DND-41 (cell line): ENCODE results near the gene ACADVL.

ENCODE experiments used
- ATAC-seq: fragments of 200-7000 bp; cut with Tn5 transposase; 3 replicates; pipeline ENCODE4 v1.9.1; 2021; ENCODE audit warnings: low read depth; ENCODE audit not compliant: insufficient read depth
- DNase-seq: peaks from one replicate; pipeline ENCODE4 v3.0.0-alpha.2; 2020
- H2AFZ ChIP-seq: 2 replicates; pipeline ENCODE4 v1.6.0; 2012; ENCODE audit warnings: low read depth, low read length
- H3K27ac ChIP-seq: 2 replicates; pipeline ENCODE4 v1.5.1; 2012; ENCODE audit warnings: low read length, inconsistent platforms
- H3K27me3 ChIP-seq: fragments of 200-600 bp; sonication (generic); 2 replicates; pipeline ENCODE4 v1.6.0; 2012; ENCODE audit warnings: low read length, mild to moderate bottlenecking, inconsistent platforms; ENCODE audit not compliant: insufficient read depth, poor library complexity
- H3K36me3 ChIP-seq: 2 replicates; pipeline ENCODE4 v1.5.1; 2012; ENCODE audit warnings: low read length, inconsistent platforms; ENCODE audit not compliant: insufficient read depth
- H3K4me1 ChIP-seq: 2 replicates; pipeline ENCODE4 v1.5.1; 2012; ENCODE audit warnings: mild to moderate bottlenecking, low read length; ENCODE audit not compliant: insufficient read depth
- H3K4me2 ChIP-seq: 2 replicates; pipeline ENCODE4 v1.6.0; 2012; ENCODE audit warnings: mild to moderate bottlenecking, moderate library complexity, low read length, inconsistent platforms; ENCODE audit not compliant: insufficient read depth
- H3K4me3 ChIP-seq, 2 experiments: fragments of 200-600 bp in 1 of 2; shearing (Covaris generic) in 1 of 2; 2 replicates each; pipeline ENCODE4 v1.5.1; 2012 to 2016; ENCODE audit warnings: inconsistent platforms in 2 of 2, low read length in 2 of 2, mild to moderate bottlenecking in 2 of 2, low read depth in 1 of 2, moderate library complexity in 1 of 2
- H3K79me2 ChIP-seq: 2 replicates; pipeline ENCODE4 v1.6.0; 2012; ENCODE audit warnings: low read length, inconsistent platforms; ENCODE audit not compliant: insufficient read depth
- H3K9ac ChIP-seq: 2 replicates; pipeline ENCODE4 v1.6.0; 2012; ENCODE audit warnings: low read depth, mild to moderate bottlenecking, inconsistent platforms, low read length, moderate library complexity
- H3K9me3 ChIP-seq: 2 replicates; pipeline ENCODE4 v1.5.1; 2012; ENCODE audit warnings: low read length, moderate library complexity, mild to moderate bottlenecking, inconsistent platforms; ENCODE audit not compliant: insufficient read depth, severe bottlenecking
- H4K20me1 ChIP-seq: 2 replicates; pipeline ENCODE4 v1.6.0; 2012; ENCODE audit warnings: low read length; ENCODE audit not compliant: insufficient read depth
- CTCF ChIP-seq: IDR thresholded peaks from 2 replicates; pipeline ENCODE4 v1.5.1; 2012; ENCODE audit warnings: borderline replicate concordance, low read length, moderate library complexity, mild to moderate bottlenecking; ENCODE audit not compliant: poor library complexity, severe bottlenecking; ENCODE audit errors: extremely low read depth
- EZH2 ChIP-seq: IDR thresholded peaks from 3 replicates; pipeline ENCODE4 v1.6.1; 2012; ENCODE audit warnings: borderline replicate concordance, low read depth, mild to moderate bottlenecking, moderate library complexity, low read length, inconsistent platforms; ENCODE audit not compliant: severe bottlenecking

The ACADVL gene

GRCh38 chr17:7174603-7175326, 45.0 kb upstream of the ACADVL start:
- TF ChIP-seq EZH2 (no peak), CTCF (no peak)
- no peaks in the 10 kb centered on the region for H3K9me3 ChIP-seq
- DNase-seq (no peak), ATAC-seq (no peak)
- H3K27me3 ChIP-seq = no peaks in the 10 kb centered on the region
- no peak overlapping the region for H3K27ac ChIP-seq
- no peak overlapping the region for H2AFZ ChIP-seq
- H3K4me1 ChIP-seq = peaks cover 16% of the 10 kb centered on the region
- no peaks in the 10 kb centered on the region for H3K36me3 ChIP-seq
- no peak overlapping the region for H3K4me3 ChIP-seq
- no peak overlapping the region for H3K4me2 ChIP-seq
- H3K9ac ChIP-seq = no peak overlapping the region
- no peaks in the 10 kb centered on the region for H3K79me2 ChIP-seq
- H4K20me1 ChIP-seq = no peaks in the 10 kb centered on the region; the same call in 1 of the 2 replicates

GRCh38 chr17:7175330-7175733, 44.4 kb upstream of the ACADVL start:
- Histone ChIP-seq H3K27me3 (no peaks in the 10 kb centered on the region), H3K4me2 (no peak overlapping the region), H3K4me1 (peaks cover 16% of the 10 kb centered on the region), H4K20me1 (no peaks in the 10 kb centered on the region; the same call in 1 of the 2 replicates), H3K9ac (no peak overlapping the region), H3K79me2 (no peaks in the 10 kb centered on the region), H3K27ac (no peak overlapping the region), H3K9me3 (no peaks in the 10 kb centered on the region), H3K4me3 (no peak overlapping the region), H3K36me3 (no peaks in the 10 kb centered on the region), H2AFZ (no peak overlapping the region)
- ATAC-seq (no peak), DNase-seq (no peak)
- TF ChIP-seq EZH2 (no peak), CTCF (no peak)

GRCh38 chr17:7176107-7176840, 43.5 kb upstream of the ACADVL start:
- peaks cover 16% of the 10 kb centered on the region for H3K4me1 ChIP-seq
- no peaks in the 10 kb centered on the region; the same call in 1 of the 2 replicates for H4K20me1 ChIP-seq
- no peaks in the 10 kb centered on the region for H3K9me3 ChIP-seq
- H3K36me3 ChIP-seq = no peaks in the 10 kb centered on the region
- no peak overlapping the region for H2AFZ ChIP-seq
- H3K4me2 ChIP-seq = no peak overlapping the region
- DNase-seq (no peak), ATAC-seq (no peak)
- H3K27ac ChIP-seq = no peak overlapping the region
- H3K9ac ChIP-seq = no peak overlapping the region
- no peak overlapping the region for H3K4me3 ChIP-seq
- H3K27me3 ChIP-seq = no peaks in the 10 kb centered on the region
- TF ChIP-seq EZH2 = no peak
- TF ChIP-seq CTCF = no peak
- H3K79me2 ChIP-seq = no peaks in the 10 kb centered on the region
